Muscle of back (tissue), 11 donors: ENCODE data around the gene CPLX4. TPM values are rescaled to one million over a fixed set of nuclear protein-coding genes. Genes with fewer than 3 reads are reported as not detected.

Source experiments
- DNase-seq, 3 donors: peaks; one replicate each; pipeline versions ENCODE4 v3.0.0 to v3.0.0-alpha.2; 2013
- polyA plus RNA-seq, 10 donors: library from polyadenylated mRNA; unstranded; fragments of 120-200 nt; gene quantifications; one replicate each; pipeline ENCODE4 v1.2.1, GENCODE V29; 2013; ENCODE audit not compliant: insufficient read length in 10 of 10

The CPLX4 gene
- polyA plus RNA-seq, 10 donors = not detected

DNA sequence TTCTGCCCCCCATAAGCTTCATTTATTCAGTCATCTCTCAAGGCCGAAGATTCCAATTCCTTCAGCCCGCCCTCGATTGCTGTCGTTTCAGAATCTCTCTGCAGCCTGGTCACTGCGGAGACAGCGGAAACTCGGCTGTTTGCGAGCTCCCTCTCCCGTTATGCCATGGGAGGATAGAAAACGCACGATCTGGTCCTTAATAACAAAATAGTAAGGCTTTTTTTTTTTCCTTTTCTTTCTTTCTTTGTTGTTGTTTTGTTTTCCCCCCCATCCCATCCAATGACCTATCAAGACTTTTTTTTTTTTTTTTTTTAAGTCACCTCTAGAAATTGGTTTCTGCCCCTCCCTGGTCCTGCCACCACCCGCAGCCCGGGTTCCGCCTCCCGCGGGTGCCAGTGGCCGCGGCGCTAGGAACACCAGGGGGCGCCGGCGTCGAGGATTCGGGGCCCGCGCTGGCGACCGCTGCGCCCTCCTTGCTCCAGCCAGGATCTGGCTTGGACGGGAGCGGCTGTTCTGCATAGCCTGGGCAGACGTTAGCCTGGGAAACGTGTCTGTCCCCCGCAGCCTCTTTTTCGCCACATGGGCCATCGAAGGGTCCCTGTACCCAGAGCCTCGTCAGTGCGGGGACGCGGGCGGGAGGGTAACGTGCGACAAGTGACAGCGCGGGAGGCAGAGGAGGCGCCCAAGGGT, 10.1 kb downstream of the CPLX4 start:
- peak; percentile 61 to 92 (median 77) for DNase-seq

DNA sequence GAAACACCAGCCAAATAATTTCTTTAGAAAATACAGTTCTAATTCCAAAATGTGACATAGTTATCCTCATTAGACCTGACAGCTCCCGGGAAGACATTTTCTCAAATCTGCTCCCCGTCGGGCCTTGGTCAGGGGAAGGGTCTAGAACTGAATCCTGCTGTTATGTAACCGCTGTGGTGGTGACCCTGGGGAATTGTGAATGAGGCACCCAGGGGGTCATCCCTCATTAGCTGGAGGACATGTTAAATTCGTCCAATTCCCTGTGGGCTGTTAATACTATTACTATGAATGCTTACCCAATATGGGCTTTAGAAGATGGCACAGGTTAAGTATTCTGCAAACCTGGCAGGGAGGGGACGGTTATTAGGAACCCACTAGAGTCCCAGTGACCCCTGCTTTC, 11.8 kb downstream of the CPLX4 start:
- no peak for DNase-seq

DNA sequence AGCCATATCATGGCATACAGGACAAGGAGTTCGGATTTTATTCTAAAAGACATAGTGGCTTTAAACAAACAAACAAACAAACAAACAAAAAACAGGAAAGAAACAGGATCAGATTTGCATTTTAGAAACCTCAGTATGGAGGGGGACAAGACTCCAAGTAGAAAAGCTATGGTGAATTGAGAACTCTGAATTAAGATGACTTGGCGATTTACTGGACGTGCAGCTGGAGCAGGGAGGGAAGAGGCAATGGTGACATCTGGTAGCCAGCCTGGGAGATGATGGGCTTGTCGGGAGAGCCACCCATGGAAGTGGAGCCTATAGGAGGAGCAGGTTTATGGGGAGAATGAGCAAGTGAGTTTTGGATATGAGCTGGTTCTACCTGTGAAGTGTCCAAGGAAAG, 13.2 kb downstream of the CPLX4 start:
- DNase-seq = no peak

DNA sequence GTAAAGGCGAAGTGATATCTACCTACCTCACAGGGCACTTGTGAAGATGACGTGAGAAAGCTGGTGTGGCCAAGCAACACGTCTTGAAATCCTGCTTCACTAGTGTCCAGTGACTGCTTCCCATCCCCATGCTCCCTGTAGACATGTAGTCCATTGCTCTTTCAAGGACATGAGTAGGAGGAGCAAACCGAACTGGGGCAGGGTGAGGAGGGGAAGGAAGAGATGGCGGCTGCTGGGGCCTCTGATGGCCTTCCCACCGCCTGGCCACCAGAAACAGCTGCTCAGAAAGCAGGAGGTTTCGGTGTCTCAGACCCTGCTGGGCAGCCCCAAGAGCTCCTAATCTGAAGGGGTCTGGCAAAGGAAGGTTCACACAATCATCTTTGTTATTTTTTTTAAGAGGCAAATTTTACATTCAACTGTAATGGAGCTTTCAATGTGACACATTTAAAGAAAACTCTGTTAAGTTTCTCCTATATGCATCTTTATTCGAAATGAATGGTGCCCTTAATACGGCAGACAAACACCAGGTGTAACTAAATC, 14.7 kb downstream of the CPLX4 start:
- DNase-seq = no peak

DNA sequence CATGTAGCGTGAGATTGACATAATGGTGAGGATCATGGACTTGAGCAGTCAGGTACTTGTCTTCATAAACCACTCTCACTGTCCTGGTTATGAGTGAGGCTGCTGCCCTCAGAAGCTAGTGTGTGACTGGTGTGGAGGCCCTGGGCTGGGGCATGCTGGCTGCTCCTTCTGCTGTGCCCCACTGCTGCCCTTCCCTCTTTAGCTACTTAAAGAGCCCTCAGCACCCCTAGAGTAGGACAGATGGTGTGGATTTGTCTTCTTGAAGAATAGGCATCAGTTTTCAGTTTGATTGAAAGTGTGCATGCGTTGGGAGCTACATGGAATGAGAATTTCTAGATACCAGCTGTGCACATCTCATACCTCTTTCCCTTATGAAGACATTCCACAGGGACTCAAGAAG, 15.4 kb downstream of the CPLX4 start:
- DNase-seq = no peak

DNA sequence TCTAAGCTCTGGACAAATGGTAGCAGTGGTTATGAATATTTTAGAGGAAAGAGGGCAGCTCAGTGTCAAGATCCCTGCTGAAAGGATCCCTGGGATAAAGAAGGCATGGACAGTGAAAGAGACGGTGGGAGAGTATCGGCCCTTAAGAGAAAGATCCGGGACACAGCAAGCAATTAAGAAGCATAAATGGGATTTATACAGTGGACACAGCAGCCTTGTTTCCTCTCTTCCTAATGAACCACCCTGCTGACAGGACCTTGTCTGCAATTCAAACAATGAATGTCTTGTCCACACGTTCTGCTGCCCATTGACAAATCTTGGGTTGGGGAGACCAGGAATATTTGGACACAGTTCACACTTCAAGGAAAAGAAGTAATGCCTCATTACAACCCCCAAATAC, 16.5 kb downstream of the CPLX4 start:
- DNase-seq = no peak

DNA sequence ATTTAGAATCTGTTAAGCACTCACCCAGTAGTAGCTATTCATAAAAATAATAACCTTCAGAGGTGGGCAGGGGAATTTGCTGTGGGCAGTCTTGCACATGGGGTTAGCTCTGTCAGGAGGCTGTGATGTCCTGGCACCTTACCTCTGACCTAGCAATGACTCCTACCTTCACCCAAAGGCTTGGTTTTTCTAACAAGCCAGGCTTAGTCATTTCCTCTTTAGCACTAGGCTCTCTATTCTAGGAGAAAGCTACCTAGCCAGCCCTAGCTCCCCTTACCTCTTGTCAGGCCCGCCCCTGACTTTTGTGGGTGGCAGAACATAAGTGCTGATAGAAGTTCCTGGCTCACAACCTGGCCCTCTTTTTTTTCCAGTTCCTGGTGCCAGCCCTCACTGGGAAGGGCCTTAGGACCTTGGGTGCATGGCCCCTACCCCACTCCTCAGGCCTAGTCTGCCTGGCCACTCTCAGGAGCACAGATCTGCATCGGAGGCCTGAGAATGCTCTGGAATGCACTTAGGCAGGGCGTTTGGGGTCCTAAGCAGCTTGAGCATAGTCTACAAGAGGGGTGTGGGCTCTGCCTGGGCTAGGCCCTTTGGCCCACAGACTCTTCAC, 17.7 kb downstream of the CPLX4 start:
- DNase-seq = no peak

DNA sequence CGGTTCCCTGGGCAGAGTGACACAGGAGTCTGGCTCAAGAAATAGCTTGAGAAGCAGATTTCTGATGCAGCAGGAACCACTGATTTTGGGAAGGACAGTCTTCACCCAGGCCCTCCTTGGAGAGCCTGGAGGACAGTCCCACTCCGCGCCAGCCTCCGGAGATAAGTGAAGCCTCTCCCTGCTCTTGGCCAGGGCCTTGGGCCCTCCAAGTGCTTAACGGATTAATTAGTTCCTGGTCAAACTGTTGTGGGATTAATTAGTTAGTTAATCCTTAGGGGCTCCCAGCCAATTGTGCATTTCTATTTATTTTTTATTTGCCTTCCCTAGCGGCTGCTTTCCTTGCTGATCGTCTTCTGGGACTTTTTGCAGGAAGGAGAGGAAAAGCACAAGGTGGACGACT, 19.6 kb downstream of the CPLX4 start:
- no peak for DNase-seq

DNA sequence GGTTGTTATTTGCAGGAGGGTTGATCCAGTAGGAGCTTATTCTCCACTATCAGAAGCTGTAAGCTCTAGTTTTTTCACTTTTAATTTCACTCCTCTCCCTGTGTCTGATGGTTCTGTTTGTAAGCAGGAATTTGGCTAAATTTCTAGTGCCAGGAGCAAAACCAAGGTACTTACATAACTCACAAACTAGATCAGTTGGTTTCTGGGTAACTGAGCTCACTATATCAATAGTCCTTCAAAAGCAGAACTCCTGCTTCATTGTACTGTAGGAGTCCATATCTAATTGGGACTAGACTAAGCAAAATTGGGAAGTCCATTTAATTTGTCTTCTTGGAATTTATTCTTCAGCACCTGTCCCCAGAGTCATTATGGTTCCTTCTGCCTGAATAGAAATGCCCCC, 25.1 kb downstream of the CPLX4 start:
- no peak for DNase-seq

DNA sequence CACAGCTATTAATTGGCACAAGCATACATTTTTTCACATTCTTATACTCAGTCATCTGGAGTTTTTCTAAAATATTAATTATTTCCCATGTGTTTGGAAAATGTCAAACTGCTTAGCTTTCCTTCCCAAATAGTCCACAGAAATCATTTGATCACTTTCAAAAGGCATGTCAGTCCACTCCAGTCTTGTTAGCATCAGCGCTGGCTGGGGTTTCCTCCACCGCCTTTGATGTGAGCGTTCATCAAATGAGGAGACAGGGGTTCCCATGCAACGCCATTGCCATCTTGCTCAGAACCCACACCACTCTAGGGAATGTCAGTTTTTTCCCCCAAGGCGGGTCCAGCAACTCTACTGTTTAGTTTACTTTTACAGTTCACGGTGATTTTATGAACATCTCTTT, 32.1 kb downstream of the CPLX4 start:
- no peak for DNase-seq

DNA sequence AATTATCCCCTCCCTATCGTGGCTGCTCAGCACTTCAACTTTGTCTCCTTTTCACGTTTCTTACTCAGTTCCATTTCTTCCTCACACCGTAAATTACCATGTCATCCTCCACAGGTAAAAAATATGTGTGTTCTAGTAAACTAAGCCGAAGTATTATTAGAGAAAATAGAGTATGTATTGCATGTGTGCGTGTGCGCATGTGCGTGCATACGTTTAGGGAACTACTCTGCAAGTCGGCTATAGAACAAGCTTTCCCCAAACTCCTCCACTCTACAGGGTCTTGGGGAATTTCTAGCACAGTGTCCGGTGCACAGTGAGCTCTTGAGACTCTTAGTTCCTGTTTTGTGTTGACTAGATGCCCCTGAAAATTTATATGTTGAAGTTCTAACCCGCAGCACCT, 36.1 kb downstream of the CPLX4 start:
- DNase-seq = no peak

DNA sequence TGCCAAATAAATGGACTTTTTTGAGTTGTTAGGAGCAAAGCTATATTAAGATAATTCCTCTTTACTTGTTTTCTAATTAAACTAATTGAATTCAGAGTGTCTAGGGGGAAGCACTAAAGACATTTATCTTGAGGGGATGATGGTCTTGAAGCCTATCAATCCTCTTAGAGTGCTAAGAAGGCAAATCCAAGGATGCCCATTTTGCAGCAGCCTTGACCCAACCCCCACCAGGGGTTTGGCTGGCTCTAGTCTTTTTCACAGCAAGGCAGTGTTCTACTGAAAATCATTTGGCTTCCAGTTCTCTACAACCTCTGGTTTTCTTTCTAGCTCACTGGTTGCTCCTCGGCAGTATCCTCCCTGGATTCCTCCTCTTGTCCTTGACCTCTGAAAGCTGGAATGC, 38.7 kb downstream of the CPLX4 start:
- DNase-seq = no peak

DNA sequence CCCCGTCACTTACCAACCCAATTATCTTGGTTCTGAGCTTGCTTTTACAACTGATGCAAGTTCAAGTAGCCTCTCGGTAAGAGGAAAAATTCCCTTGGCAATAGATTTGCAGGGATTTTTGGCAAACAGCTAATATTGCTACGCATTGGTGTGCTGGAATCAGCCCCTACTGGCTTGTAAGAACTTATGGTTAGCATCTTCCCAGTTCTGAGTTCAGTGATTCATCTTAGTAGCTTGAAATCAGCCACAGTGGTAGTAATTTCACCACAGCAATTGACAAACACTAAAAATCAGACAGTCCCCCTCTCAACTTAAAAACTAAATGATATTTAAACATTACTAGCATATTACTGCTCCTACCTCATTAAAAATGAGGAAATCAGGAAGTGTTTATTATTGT, 39.3 kb downstream of the CPLX4 start:
- no peak for DNase-seq

DNA sequence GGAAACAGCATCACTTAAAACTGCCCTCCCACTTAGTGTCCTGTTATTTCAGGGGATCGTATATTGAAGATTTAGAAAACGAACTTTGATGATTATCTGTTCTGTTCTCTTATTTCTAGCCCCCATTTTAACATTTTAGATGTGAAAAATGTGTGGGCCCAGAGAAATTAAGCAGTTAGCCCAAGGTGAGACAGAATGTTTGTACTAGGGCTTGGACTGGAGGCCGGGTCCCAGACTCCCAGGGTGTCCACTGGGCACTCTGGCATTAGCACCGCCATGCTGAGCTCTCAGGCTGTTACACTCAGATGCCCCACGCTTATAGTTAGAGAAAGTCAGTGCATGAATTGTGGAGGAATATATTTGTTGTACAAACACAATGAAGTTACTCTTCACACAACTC, 39.7 kb downstream of the CPLX4 start:
- no peak for DNase-seq

DNA sequence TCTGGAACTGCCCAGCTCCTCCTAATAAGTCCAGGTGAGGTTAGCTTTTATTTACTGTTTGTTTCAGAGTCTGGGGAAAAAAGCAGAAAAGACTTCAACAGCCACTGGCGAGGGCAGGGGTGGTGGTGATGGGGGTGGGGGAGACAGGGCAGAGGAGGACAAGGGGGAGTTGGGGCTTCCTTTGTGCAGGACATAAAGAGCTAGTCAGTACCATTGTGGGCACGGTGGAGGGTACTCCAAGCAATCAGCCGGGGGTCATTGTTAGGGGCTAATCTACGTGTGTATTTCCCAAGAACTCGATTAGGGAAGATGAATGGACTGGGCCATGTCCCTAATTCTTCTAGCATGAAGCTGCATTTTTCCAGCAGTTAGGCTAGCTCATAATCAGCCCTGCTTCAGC, 42.4 kb downstream of the CPLX4 start:
- DNase-seq = no peak

DNA sequence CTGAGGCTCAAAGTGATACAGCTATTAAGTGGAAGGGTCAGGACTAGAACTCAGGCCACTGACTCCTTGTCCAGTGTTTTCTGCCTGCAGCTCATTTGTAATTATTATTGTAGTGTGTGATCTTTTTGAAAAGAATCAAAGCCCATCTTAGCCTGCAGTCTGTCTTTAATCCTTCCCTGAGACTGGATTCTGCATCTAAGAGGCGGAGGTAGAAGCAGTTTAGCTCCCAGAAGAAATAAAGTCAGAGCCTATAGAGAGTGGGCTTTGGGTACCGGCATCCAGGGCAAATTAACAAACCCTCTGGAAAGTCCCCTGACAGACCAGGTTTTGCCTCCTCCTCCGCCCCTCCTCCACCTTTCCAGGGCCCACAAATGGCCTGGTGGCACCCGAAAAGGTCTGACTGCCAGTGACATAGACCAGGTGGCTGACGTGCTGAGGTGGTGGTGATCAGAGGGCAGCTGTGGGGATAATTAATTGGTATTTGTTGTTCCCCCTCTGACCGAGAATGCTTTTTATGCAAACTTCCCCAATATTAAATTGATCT, 43.0 kb downstream of the CPLX4 start:
- no peak for DNase-seq

DNA sequence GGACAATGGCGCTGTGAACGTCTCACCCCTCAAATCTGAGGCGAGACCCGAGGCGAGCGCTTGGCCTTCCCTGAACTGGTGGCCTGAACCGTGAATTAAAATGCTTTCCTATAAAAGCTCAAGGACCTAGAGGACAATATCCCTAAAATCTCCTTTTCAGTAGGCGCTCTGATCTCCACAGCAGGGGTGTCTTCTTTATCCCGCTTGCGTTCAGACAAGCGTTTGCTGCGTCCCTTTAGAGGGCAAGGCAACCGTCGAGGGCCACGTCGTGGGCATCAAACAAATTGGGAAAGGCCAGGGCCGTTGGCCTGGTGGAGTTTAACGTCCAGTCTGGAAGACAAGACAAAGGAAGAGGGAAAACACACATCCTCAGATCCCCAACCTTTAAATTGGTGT, 43.9 kb downstream of the CPLX4 start:
- no peak for DNase-seq

DNA sequence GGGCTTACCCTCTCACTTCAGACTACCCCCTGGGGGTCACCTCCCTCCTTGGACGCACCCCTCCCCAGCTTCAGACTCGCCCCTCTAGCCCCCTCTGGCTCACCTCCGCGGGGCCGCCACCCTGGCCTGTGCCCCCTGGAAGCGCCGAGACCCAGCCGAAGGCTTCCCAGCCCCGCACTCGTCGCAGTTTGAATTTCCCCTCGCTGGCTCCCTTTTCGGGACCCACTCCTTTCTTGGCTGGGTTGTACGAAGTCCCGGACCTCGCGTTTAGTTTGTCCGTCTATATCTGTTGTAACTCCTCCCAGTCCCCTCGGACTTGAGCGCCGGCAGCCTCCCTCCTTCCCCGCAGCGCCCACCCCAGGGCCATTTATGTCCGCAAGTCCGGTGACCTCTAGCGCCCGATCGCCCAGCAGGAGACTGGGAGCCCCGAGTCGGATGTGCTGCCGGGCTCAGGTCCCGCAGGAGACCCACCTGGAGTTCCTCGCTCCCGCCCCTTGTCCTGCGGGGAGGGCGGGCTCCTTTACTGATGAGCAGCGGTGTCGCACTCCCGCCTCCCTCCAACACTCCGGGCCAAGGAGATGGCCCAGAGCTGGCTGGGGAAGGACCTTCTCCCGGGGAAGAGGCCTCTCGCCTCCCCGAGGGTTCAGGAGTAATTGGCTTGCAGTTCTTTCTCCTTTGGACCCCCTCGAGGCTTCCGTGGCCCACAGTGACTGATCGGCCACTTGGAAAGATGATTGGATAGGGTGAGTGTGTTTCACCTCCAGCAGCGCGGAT, 44.5 kb downstream of the CPLX4 start:
- DNase-seq = peak in 1 of 3 donors; percentile 10

DNA sequence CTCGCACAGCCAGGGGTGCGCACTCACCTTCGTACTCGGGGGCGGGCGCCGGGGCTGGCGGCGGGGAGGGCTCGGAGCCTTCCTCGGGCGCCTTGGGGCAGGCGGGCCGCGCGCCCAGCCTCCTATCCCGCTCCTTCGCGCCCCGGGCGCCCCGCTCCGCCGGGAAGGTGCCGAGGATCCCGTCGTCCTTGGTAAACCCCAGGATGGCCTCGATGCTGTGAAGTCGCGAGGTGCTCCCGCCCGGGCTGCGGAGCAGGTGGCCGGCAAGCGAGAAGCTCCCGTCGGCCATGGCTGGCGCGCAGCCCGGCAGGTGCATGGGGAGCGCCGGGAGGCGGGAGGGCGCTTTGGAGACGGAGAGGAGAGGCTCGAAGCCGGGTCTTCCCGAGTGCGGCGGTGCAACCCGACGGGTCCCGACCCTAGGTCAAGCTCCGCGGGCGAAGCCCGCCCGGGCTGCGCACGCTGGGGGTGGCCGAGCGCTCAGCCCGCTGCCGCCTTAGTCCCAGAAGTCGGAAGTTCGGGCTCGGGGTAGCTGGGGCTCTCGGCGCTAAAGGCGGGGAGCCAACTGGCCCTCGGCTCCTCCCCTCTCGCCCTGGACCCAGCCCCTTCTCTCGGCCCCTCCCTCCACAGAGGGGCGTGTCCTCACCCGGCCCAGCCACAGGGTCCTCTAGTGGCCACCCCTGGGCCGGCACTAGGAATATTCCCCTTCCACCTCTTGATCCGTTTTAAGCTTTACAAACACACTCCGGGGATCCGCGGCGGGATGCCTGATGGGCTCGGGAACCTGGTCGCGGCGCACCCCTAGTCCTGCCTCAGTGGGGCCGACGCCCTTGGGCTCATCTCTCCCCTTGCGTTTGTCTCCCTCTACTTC, 45.3 kb downstream of the CPLX4 start, which contains the start of gene RAX:
TSS of gene RAX (minus strand) at position 564 of the 868 bp plus-strand sequence. CDS start at position 316, 248 bp downstream.
- DNase-seq = peak in 1 of 3 donors; percentile 21

DNA sequence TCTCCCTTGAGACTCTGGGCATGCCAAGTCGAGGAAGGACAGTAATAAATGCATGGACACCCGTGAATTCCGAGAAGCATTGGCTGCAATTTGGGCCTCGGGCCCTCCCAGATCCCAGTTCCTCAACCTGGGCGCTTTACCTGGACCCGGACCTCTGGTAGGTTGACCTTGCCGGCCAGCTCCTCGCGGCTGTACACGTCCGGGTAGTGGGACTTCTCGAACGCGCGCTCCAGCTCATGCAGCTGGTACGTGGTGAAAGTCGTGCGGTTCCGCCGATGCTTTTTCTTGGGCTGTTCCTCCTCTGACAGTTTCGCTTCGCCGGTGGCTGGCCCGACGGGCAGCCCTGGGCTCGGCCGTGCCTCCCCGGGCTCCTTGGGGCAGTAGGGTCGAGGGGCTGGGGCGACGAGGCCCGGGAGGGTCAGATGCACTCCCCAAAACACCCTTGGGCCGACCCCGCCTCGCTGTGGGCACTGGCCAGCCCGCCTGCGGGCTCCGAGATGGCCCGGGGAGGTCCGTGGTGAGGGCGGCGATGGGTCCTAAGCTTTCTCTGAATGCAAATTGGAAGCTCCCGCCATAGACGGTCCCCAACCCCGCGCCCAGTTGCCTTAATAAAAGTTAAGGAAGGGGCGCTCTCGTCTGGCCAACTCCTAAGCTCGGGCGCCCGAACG, 46.1 kb downstream of the CPLX4 start:
- peak in 1 of 3 donors; percentile 40 for DNase-seq
